Thyroid gland (tissue), 4 donors: ENCODE measurements around the gene ASF1B.

ENCODE experiments used
- POLR2A ChIP-seq, 2 donors: fragments of 450-650 bp; IDR thresholded peaks; one replicate each; pipeline ENCODE4 v1.6.1; 2017; ENCODE audit warnings: antibody characterized with exemption in 2 of 2, mild to moderate bottlenecking in 2 of 2, moderate library complexity in 1 of 2
- TF ChIP-seq, protein P1 (sequence below), 6 experiments: fragments of 200-600 bp in 3 of 6; fragments of 450-650 bp in 3 of 6; sonication (generic) in 3 of 6; IDR thresholded peaks; one replicate each; pipeline ENCODE4 v1.5.1; 2016 to 2019; ENCODE audit warnings: antibody characterized with exemption in 6 of 6, mild to moderate bottlenecking in 2 of 6, inconsistent platforms in 1 of 6, moderate library complexity in 1 of 6

GRCh38 chr19:14159059-14159458 lies 22.7 kb upstream of the ASF1B start:
- TF ChIP-seq, protein P1, sequence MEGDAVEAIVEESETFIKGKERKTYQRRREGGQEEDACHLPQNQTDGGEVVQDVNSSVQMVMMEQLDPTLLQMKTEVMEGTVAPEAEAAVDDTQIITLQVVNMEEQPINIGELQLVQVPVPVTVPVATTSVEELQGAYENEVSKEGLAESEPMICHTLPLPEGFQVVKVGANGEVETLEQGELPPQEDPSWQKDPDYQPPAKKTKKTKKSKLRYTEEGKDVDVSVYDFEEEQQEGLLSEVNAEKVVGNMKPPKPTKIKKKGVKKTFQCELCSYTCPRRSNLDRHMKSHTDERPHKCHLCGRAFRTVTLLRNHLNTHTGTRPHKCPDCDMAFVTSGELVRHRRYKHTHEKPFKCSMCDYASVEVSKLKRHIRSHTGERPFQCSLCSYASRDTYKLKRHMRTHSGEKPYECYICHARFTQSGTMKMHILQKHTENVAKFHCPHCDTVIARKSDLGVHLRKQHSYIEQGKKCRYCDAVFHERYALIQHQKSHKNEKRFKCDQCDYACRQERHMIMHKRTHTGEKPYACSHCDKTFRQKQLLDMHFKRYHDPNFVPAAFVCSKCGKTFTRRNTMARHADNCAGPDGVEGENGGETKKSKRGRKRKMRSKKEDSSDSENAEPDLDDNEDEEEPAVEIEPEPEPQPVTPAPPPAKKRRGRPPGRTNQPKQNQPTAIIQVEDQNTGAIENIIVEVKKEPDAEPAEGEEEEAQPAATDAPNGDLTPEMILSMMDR (IDR thresholded peaks at IDR 0.05): no peak
- no peak for TF ChIP-seq POLR2A (IDR thresholded peaks at IDR 0.05)
